HG03060 (cell line): ENCODE measurements around the gene SPI1.
A peak's percentile ranks its signal among the peaks of the same experiment; 100 is the strongest.

Experiments
- ATAC-seq: cut with Tn5 transposase; IDR thresholded peaks from one replicate; pipeline ENCODE4 v1.9.1; 2021; ENCODE audit warnings: low read depth, moderate number of reproducible peaks; ENCODE audit not compliant: unreplicated experiment

Gene SPI1

GRCh38 chr11:47378010-47378835 is at the start of gene SPI1:
SPI1 (minus strand) TSS chr11:47378547; CDS start chr11:47378353, 194 bp downstream.
- peak; percentile 62 for ATAC-seq

GRCh38 chr11:47426062-47426956 is 48.0 kb upstream of the SPI1 start, which contains the start of gene PSMC3:
PSMC3 (minus strand) TSS chr11:47426439; CDS start chr11:47426279, 160 bp downstream.
- ATAC-seq = peak; percentile 79

GRCh38 chr11:47425611-47426010 is 47.3 kb upstream of the SPI1 start:
- ATAC-seq = no peak

GRCh38 chr11:47418454-47419259 is 40.3 kb upstream of the SPI1 start:
- no peak for ATAC-seq

- no peak for ATAC-seq
Measured at GRCh38 chr11:47417712-47418111, 39.4 kb upstream of the SPI1 start.

- no peak for ATAC-seq
Measured at GRCh38 chr11:47415949-47416472, 37.7 kb upstream of the SPI1 start.

- no peak for ATAC-seq
Measured at GRCh38 chr11:47415091-47415854, 36.9 kb upstream of the SPI1 start.

- no peak for ATAC-seq
Measured at GRCh38 chr11:47414685-47415070, 36.3 kb upstream of the SPI1 start.

GRCh38 chr11:47413908-47414684 is 35.7 kb upstream of the SPI1 start:
- ATAC-seq = no peak

GRCh38 chr11:47413351-47413750 is 35.0 kb upstream of the SPI1 start:
- no peak for ATAC-seq

GRCh38 chr11:47411884-47412746 is 33.8 kb upstream of the SPI1 start:
- ATAC-seq = no peak

GRCh38 chr11:47410370-47411264 is 32.3 kb upstream of the SPI1 start:
- ATAC-seq = no peak

GRCh38 chr11:47409440-47410369 is 31.4 kb upstream of the SPI1 start:
- ATAC-seq = no peak

- peak; percentile 2 for ATAC-seq
Measured at GRCh38 chr11:47408598-47409439, 30.5 kb upstream of the SPI1 start.
